ENCODE measurements around the gene MAP3K9.

DNA sequence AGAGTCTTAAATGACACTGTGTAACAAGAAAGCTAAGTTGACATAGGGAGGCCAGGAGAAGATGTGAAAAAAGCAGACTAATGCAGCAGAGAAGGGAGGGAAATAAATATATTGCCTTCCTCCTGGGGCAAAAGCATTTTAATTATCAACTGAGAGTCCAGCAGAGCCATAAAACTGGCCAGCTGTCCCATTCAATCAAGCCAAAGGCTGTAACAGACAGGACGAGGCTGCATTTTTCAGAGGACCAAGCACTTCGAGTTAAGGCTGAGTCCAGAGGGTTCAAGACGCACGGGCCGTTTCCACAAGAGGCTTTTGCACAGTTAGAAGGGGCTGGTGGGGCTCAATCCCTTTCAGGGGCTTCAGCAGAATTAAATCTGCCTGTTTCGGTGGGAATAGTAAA lies 20.4 kb downstream of the MAP3K9 start:
- TF ChIP-seq, protein P1, sequence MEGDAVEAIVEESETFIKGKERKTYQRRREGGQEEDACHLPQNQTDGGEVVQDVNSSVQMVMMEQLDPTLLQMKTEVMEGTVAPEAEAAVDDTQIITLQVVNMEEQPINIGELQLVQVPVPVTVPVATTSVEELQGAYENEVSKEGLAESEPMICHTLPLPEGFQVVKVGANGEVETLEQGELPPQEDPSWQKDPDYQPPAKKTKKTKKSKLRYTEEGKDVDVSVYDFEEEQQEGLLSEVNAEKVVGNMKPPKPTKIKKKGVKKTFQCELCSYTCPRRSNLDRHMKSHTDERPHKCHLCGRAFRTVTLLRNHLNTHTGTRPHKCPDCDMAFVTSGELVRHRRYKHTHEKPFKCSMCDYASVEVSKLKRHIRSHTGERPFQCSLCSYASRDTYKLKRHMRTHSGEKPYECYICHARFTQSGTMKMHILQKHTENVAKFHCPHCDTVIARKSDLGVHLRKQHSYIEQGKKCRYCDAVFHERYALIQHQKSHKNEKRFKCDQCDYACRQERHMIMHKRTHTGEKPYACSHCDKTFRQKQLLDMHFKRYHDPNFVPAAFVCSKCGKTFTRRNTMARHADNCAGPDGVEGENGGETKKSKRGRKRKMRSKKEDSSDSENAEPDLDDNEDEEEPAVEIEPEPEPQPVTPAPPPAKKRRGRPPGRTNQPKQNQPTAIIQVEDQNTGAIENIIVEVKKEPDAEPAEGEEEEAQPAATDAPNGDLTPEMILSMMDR (IDR thresholded peaks at IDR 0.05), result no peak
- TF ChIP-seq EP300 (IDR thresholded peaks at IDR 0.05) (no peak), POLR2A (IDR thresholded peaks at IDR 0.05) (no peak), POLR2AphosphoS5 (IDR thresholded peaks at IDR 0.05) (no peak)

All from sigmoid colon (tissue), 4 donors.